WTC11 (cell line): Measurements from ENCODE around the gene KIAA1328. TPM values are rescaled to one million over a fixed set of nuclear protein-coding genes. Genes with fewer than 3 reads are reported as not detected.
"Not testable (repeated sequence)": the region's sequence is repeated elsewhere in the genome, so short reads cannot be mapped to it uniquely, and the experiment has no call there.

ENCODE experiments used
- ATAC-seq: fragments of 200-7000 bp; cut with Tn5 transposase; 2 replicates; pipeline ENCODE4 v1.10.0; 2021; ENCODE audit warnings: mild to moderate bottlenecking, moderate library complexity
- CTCF ChIA-PET: fragments of 300-600 bp; sonication (Branson Sonifier 250); formaldehyde crosslinking; loops from one replicate; lab custom pipeline; 2021; ENCODE audit warnings: antibody characterized with exemption; lab: Charles Lee
- POLR2A ChIA-PET: fragments of 350-600 bp; sonication (Branson Sonifier 250); formaldehyde crosslinking; loops from one replicate; lab custom pipeline; 2021; ENCODE audit warnings: antibody characterized with exemption; lab: Charles Lee
- DNase-seq: peaks from one replicate; pipeline ENCODE4 v3.0.0; 2021; ENCODE audit warnings: low spot score
- H3K27ac Mint-ChIP-seq: 2 replicates; pipeline ENCODE4 v1.8.0; 2021; ENCODE audit warnings: mixed read lengths
- H3K27me3 Mint-ChIP-seq: 2 replicates; pipeline ENCODE4 v1.8.0; 2021; ENCODE audit warnings: low read depth, mild to moderate bottlenecking, moderate library complexity, mixed read lengths
- H3K36me3 Mint-ChIP-seq: 2 replicates; pipeline ENCODE4 v1.8.0; 2021; ENCODE audit warnings: mixed read lengths
- H3K4me1 Mint-ChIP-seq: 2 replicates; pipeline ENCODE4 v1.8.0; 2022; ENCODE audit warnings: mixed read lengths
- H3K4me3 Mint-ChIP-seq: 2 replicates; pipeline ENCODE4 v1.8.0; 2021; ENCODE audit warnings: mild to moderate bottlenecking, moderate library complexity, mixed read lengths
- H3K9me3 Mint-ChIP-seq: 2 replicates; pipeline ENCODE4 v1.8.0; 2021; ENCODE audit warnings: mixed read lengths
- ATF1 ChIP-seq: sonication (generic); formaldehyde crosslinking; IDR thresholded peaks from 2 replicates; pipeline ENCODE4 v1.8.1; 2023; ENCODE audit warnings: mild to moderate bottlenecking, moderate library complexity, missing genetic modification reagents
- CREB1 ChIP-seq: sonication (generic); formaldehyde crosslinking; IDR thresholded peaks from 2 replicates; pipeline ENCODE4 v1.8.0; 2023; ENCODE audit warnings: mild to moderate bottlenecking, missing genetic modification reagents
- ETV6 ChIP-seq: sonication (generic); formaldehyde crosslinking; IDR thresholded peaks from 2 replicates; pipeline ENCODE4 v1.8.1; 2022; ENCODE audit warnings: mild to moderate bottlenecking, missing genetic modification reagents
- FOXJ3 ChIP-seq: sonication (generic); formaldehyde crosslinking; IDR thresholded peaks from 2 replicates; pipeline ENCODE4 v1.9.0; 2021; ENCODE audit warnings: missing genetic modification reagents, mild to moderate bottlenecking, borderline replicate concordance
- FOXK1 ChIP-seq: sonication (generic); formaldehyde crosslinking; IDR thresholded peaks from 2 replicates; pipeline ENCODE4 v1.8.0; 2022; ENCODE audit warnings: mild to moderate bottlenecking, moderate library complexity, missing genetic modification reagents
- NR1H2 ChIP-seq: sonication (generic); formaldehyde crosslinking; IDR thresholded peaks from 2 replicates; pipeline ENCODE4 v1.9.0; 2021; ENCODE audit warnings: mild to moderate bottlenecking, moderate library complexity, missing genetic modification reagents
- NR2C2 ChIP-seq: sonication (generic); formaldehyde crosslinking; IDR thresholded peaks from 2 replicates; pipeline ENCODE4 v1.8.0; 2022; ENCODE audit warnings: mild to moderate bottlenecking, missing genetic modification reagents
- SMAD3 ChIP-seq: sonication (generic); formaldehyde crosslinking; IDR thresholded peaks from 2 replicates; pipeline ENCODE4 v1.8.0; 2022; ENCODE audit warnings: missing genetic modification reagents, mild to moderate bottlenecking, borderline replicate concordance
- SOX15 ChIP-seq: fragments of 250-450 bp; sonication (Bioruptor Pico); IDR thresholded peaks from 2 replicates; pipeline ENCODE4 v1.9.0; 2021; ENCODE audit warnings: mild to moderate bottlenecking
- SP1 ChIP-seq: sonication (generic); formaldehyde crosslinking; conservative IDR thresholded peaks from 2 replicates; pipeline ENCODE4 v1.8.1; 2022; ENCODE audit warnings: missing genetic modification reagents
- TP53 ChIP-seq: sonication (generic); formaldehyde crosslinking; IDR thresholded peaks from 2 replicates; pipeline ENCODE4 v1.8.1; 2023; ENCODE audit warnings: mild to moderate bottlenecking, missing genetic modification reagents
- ZNF138 ChIP-seq: sonication (generic); formaldehyde crosslinking; conservative IDR thresholded peaks from 2 replicates; pipeline ENCODE4 v1.8.1; 2022; ENCODE audit warnings: mild to moderate bottlenecking, moderate library complexity, missing genetic modification reagents
- ZNF219 ChIP-seq: sonication (generic); formaldehyde crosslinking; IDR thresholded peaks from 2 replicates; pipeline ENCODE4 v1.8.0; 2023; ENCODE audit warnings: missing genetic modification reagents, mild to moderate bottlenecking, borderline replicate concordance
- ZNF317 ChIP-seq: sonication (generic); formaldehyde crosslinking; IDR thresholded peaks from 2 replicates; pipeline ENCODE4 v1.8.1; 2023; ENCODE audit warnings: low read depth, mild to moderate bottlenecking, moderate library complexity, missing genetic modification reagents, borderline replicate concordance
- total RNA-seq: library from RNA; stranded (reverse); gene quantifications from 3 replicates; pipeline ENCODE4 v1.2.3, GENCODE V29; 2021
- TF ChIP-seq, protein P1 (sequence below): fragments of 250-450 bp; sonication (Bioruptor Pico); IDR thresholded peaks from 2 replicates; pipeline ENCODE4 v1.9.0; 2021; ENCODE audit warnings: mild to moderate bottlenecking
- TF ChIP-seq, protein P2 (sequence below): fragments of 250-450 bp; sonication (Bioruptor Pico); IDR thresholded peaks from 2 replicates; pipeline ENCODE4 v1.9.0; 2021; ENCODE audit warnings: moderate library complexity, mild to moderate bottlenecking, inconsistent platforms, borderline replicate concordance
- TF ChIP-seq, protein P3 (sequence below): sonication (generic); formaldehyde crosslinking; IDR thresholded peaks from 2 replicates; pipeline ENCODE4 v1.8.0; 2023; ENCODE audit warnings: mild to moderate bottlenecking, missing genetic modification reagents
- TF ChIP-seq, protein P4 (sequence below): sonication (generic); formaldehyde crosslinking; IDR thresholded peaks from 2 replicates; pipeline ENCODE4 v1.8.0; 2022; ENCODE audit warnings: mild to moderate bottlenecking, missing genetic modification reagents

Gene KIAA1328
- total RNA-seq, 1 experiment from 2014 or later, result 4.8 TPM

DNA sequence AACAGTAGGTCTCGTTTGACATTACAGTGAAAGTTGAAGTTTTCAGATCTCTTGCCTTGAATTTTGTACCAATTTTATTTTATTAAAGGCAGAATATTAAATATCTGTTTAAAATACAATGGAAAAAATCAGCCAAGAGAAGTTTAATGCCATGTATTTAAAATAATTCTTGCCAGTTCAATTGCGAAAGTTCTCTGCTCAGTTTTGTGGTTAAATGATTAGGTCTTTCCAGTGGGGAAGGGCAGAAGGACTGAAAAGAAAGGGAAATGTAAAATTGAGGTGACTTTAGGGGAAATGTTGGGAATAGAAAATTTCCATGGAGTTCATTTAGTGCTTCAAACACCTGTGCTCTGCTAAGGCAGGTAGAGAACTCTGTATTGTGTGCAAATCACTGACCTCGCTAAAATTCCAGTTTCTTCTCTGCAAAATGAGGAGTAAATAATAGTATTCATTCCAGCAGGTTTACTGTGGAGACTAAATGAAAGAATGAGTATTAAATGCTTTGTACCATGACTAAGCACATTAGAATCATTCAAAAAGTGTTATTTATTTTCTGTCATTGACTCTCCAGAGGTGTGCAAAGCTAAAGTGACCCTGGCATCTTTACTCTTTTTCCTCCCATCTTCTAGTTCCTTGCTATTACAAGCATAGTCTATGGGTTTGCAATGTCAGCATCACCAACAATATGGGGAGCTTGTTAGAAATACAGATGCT is 74.4 kb downstream of the KIAA1328 start:
- no peaks in the 10 kb centered on the region for H3K27me3 Mint-ChIP-seq
- H3K4me3 Mint-ChIP-seq, result no peak overlapping the region
- H3K4me1 Mint-ChIP-seq, result no peaks in the 10 kb centered on the region
- no peak overlapping the region; the same call in 1 of the 2 replicates for H3K27ac Mint-ChIP-seq
- CTCF ChIA-PET, result interaction anchor here (0.6 kb wide), 1 partner anchor 304 kb away, joined by 3 read pairs; no protein-coding TSS in a partner anchor
- 0 out of 2 replicates have a peak, but pooled peaks cover 7% of the 10 kb centered on the region for H3K36me3 Mint-ChIP-seq
- H3K9me3 Mint-ChIP-seq, result peaks cover 8% of the 10 kb centered on the region
- POLR2A ChIA-PET, result no interaction called here
- DNase-seq (no peak), ATAC-seq (no peak)
- TF ChIP-seq ZNF317 (CRISPR knock-in tag), result no peak
- no peak for TF ChIP-seq ZNF138 (CRISPR knock-in tag)
- TF ChIP-seq, protein P1, sequence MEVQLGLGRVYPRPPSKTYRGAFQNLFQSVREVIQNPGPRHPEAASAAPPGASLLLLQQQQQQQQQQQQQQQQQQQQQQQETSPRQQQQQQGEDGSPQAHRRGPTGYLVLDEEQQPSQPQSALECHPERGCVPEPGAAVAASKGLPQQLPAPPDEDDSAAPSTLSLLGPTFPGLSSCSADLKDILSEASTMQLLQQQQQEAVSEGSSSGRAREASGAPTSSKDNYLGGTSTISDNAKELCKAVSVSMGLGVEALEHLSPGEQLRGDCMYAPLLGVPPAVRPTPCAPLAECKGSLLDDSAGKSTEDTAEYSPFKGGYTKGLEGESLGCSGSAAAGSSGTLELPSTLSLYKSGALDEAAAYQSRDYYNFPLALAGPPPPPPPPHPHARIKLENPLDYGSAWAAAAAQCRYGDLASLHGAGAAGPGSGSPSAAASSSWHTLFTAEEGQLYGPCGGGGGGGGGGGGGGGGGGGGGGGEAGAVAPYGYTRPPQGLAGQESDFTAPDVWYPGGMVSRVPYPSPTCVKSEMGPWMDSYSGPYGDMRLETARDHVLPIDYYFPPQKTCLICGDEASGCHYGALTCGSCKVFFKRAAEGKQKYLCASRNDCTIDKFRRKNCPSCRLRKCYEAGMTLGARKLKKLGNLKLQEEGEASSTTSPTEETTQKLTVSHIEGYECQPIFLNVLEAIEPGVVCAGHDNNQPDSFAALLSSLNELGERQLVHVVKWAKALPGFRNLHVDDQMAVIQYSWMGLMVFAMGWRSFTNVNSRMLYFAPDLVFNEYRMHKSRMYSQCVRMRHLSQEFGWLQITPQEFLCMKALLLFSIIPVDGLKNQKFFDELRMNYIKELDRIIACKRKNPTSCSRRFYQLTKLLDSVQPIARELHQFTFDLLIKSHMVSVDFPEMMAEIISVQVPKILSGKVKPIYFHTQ (CRISPR knock-in tag), result no peak

- H3K4me3 Mint-ChIP-seq, result no peak overlapping the region
- peaks cover 2% of the 10 kb centered on the region; the same call in 1 of the 2 replicates for H3K36me3 Mint-ChIP-seq
- no peaks in the 10 kb centered on the region for H3K27me3 Mint-ChIP-seq
- no peak overlapping the region for H3K27ac Mint-ChIP-seq
- TF ChIP-seq CREB1, result no peak
- no peak for TF ChIP-seq ATF1 (CRISPR knock-in tag)
- TF ChIP-seq, protein P2, sequence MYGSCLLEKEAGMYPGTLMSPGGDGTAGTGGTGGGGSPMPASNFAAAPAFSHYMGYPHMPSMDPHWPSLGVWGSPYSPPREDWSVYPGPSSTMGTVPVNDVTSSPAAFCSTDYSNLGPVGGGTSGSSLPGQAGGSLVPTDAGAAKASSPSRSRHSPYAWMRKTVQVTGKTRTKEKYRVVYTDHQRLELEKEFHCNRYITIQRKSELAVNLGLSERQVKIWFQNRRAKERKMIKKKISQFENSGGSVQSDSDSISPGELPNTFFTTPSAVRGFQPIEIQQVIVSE (CRISPR knock-in tag), result no peak
- TF ChIP-seq SMAD3, result no peak
- TF ChIP-seq NR2C2, result no peak
- TF ChIP-seq SP1 (CRISPR knock-in tag), result no peak
- TF ChIP-seq ZNF219, result no peak
- TF ChIP-seq, protein P3, sequence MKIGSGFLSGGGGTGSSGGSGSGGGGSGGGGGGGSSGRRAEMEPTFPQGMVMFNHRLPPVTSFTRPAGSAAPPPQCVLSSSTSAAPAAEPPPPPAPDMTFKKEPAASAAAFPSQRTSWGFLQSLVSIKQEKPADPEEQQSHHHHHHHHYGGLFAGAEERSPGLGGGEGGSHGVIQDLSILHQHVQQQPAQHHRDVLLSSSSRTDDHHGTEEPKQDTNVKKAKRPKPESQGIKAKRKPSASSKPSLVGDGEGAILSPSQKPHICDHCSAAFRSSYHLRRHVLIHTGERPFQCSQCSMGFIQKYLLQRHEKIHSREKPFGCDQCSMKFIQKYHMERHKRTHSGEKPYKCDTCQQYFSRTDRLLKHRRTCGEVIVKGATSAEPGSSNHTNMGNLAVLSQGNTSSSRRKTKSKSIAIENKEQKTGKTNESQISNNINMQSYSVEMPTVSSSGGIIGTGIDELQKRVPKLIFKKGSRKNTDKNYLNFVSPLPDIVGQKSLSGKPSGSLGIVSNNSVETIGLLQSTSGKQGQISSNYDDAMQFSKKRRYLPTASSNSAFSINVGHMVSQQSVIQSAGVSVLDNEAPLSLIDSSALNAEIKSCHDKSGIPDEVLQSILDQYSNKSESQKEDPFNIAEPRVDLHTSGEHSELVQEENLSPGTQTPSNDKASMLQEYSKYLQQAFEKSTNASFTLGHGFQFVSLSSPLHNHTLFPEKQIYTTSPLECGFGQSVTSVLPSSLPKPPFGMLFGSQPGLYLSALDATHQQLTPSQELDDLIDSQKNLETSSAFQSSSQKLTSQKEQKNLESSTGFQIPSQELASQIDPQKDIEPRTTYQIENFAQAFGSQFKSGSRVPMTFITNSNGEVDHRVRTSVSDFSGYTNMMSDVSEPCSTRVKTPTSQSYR (CRISPR knock-in tag), result no peak
- TF ChIP-seq, protein P4, sequence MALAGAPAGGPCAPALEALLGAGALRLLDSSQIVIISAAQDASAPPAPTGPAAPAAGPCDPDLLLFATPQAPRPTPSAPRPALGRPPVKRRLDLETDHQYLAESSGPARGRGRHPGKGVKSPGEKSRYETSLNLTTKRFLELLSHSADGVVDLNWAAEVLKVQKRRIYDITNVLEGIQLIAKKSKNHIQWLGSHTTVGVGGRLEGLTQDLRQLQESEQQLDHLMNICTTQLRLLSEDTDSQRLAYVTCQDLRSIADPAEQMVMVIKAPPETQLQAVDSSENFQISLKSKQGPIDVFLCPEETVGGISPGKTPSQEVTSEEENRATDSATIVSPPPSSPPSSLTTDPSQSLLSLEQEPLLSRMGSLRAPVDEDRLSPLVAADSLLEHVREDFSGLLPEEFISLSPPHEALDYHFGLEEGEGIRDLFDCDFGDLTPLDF, result no peak
- no peak for TF ChIP-seq TP53 (CRISPR knock-in tag)
- no peak for TF ChIP-seq FOXJ3 (CRISPR knock-in tag)
- TF ChIP-seq ETV6 (CRISPR knock-in tag), result no peak
- TF ChIP-seq NR1H2 (CRISPR knock-in tag), result no peak
- TF ChIP-seq FOXK1, result no peak
- TF ChIP-seq SOX15, result no peak
- DNase-seq, result no peak
- no peak for ATAC-seq
- H3K4me1 Mint-ChIP-seq, result no peaks in the 10 kb centered on the region
- POLR2A ChIA-PET, result no interaction called here
- no peaks in the 10 kb centered on the region for H3K9me3 Mint-ChIP-seq
- CTCF ChIA-PET, result no interaction called here
Measured at GRCh38 chr18:36905571-36905970, 76.6 kb downstream of the KIAA1328 start.

DNA sequence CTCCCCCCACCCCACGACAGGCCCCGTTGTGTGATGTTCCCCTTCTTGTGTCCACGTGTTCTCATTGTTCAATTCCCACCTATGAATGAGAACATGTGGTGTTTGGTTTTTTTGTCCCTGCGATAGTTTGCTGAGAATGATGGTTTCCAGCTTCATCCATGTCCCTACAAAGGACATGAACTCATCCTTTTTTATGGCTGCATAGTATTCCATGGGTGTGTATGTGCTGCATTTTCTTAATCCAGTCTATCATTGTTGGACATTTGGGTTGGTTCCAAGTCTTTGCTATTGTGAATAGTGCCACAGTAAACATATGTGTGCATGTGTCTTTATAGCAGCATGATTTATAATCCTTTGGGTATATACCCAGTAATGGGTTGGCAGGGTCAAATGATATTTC is 80.4 kb downstream of the KIAA1328 start:
- H3K36me3 Mint-ChIP-seq, H3K27ac Mint-ChIP-seq, CTCF ChIA-PET, H3K27me3 Mint-ChIP-seq, H3K4me3 Mint-ChIP-seq, H3K4me1 Mint-ChIP-seq, ATAC-seq, H3K9me3 Mint-ChIP-seq, POLR2A ChIA-PET, DNase-seq: not testable (repeated sequence)
